Ishikawa (cell line): ENCODE measurements around the gene LRIG3.

Experiments
- CEBPB ChIP-seq: IDR thresholded peaks from 2 replicates; pipeline ENCODE4 v1.6.1; 2012
- CREB1 ChIP-seq: IDR thresholded peaks from 2 replicates; pipeline ENCODE4 v1.6.1; 2012; ENCODE audit warnings: low read depth
- EGR1 ChIP-seq: IDR thresholded peaks from 2 replicates; pipeline ENCODE4 v1.6.1; 2012
- EP300 ChIP-seq: IDR thresholded peaks from 2 replicates; pipeline ENCODE4 v1.6.1; 2012; ENCODE audit warnings: borderline replicate concordance
- FOXM1 ChIP-seq: IDR thresholded peaks from 2 replicates; pipeline ENCODE4 v1.6.1; 2012; ENCODE audit warnings: low read depth, borderline replicate concordance
- MAX ChIP-seq: IDR thresholded peaks from 2 replicates; pipeline ENCODE4 v1.6.1; 2012
- NFIC ChIP-seq: IDR thresholded peaks from 2 replicates; pipeline ENCODE4 v1.6.1; 2012
- RAD21 ChIP-seq: IDR thresholded peaks from 2 replicates; pipeline ENCODE4 v1.6.1; 2012; ENCODE audit warnings: low read depth
- REST ChIP-seq: IDR thresholded peaks from 2 replicates; pipeline ENCODE4 v1.6.1; 2012; ENCODE audit warnings: low read depth, mild to moderate bottlenecking
- TAF1 ChIP-seq: IDR thresholded peaks from 2 replicates; pipeline ENCODE4 v1.6.1; 2012; ENCODE audit warnings: low read depth, mild to moderate bottlenecking
- TCF12 ChIP-seq: IDR thresholded peaks from 2 replicates; pipeline ENCODE4 v1.6.1; 2012; ENCODE audit warnings: low read depth
- TEAD4 ChIP-seq: IDR thresholded peaks from 2 replicates; pipeline ENCODE4 v1.6.1; 2012
- YY1 ChIP-seq: IDR thresholded peaks from 2 replicates; pipeline ENCODE4 v1.6.1; 2012; ENCODE audit warnings: low read depth
- ZBTB7A ChIP-seq: IDR thresholded peaks from 2 replicates; pipeline ENCODE4 v1.6.1; 2012; ENCODE audit warnings: low read depth
- TF ChIP-seq, protein P1 (sequence below): IDR thresholded peaks from 2 replicates; pipeline ENCODE4 v1.6.1; 2012

The LRIG3 gene

DNA sequence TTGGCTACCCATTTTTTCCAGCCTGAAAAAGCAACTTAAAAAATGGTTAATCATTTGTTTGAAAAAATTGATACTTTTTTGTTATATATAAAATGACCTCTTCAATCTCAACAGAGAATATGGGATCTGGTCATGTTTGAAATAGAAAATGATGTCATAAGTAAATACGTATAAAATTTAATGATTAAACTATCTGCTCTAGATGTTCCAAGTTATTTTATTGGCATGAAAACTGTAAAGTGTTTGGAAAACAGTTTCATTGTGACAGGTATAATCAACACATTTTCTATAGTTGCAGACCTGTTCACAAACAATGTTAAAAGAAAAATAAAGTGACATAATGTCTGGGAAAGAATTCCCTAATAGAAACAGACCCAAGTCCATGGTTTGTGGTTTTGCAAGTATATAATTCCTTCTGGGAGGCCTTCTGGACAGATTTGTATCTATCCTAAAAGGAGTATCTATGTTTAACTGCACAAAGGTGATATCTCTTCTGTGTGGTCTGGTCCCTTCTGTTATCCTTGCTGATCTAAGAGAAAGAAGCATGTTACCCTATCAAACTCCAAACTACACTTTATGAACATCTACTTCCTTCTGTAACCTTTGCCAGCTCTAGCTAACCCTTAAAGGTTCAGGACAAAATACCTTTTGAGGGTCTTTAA, 39.5 kb upstream of the LRIG3 start:
- TF ChIP-seq CREB1, result no peak
- TF ChIP-seq NFIC, result no peak
- TF ChIP-seq REST, result no peak
- no peak for TF ChIP-seq TAF1
- TF ChIP-seq, protein P1, sequence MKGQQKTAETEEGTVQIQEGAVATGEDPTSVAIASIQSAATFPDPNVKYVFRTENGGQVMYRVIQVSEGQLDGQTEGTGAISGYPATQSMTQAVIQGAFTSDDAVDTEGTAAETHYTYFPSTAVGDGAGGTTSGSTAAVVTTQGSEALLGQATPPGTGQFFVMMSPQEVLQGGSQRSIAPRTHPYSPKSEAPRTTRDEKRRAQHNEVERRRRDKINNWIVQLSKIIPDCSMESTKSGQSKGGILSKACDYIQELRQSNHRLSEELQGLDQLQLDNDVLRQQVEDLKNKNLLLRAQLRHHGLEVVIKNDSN, result no peak

- TF ChIP-seq TCF12 (no peak), CREB1 (no peak), NFIC (no peak), EP300 (no peak), CEBPB (no peak), ZBTB7A (no peak)
These were observed 37.0 kb upstream of the LRIG3 start for GRCh38 chr12:58957298-58957697.

- TF ChIP-seq RAD21 (no peak), NFIC (no peak), MAX (no peak), TAF1 (no peak), FOXM1 (no peak), EP300 (no peak), REST (no peak), CEBPB (no peak), TEAD4 (no peak), CREB1 (no peak), EGR1 (no peak), ZBTB7A (no peak), TCF12 (no peak), YY1 (no peak)
- TF ChIP-seq, protein P1, result no peak
These were observed 35.5 kb upstream of the LRIG3 start for GRCh38 chr12:58955849-58956248.

DNA sequence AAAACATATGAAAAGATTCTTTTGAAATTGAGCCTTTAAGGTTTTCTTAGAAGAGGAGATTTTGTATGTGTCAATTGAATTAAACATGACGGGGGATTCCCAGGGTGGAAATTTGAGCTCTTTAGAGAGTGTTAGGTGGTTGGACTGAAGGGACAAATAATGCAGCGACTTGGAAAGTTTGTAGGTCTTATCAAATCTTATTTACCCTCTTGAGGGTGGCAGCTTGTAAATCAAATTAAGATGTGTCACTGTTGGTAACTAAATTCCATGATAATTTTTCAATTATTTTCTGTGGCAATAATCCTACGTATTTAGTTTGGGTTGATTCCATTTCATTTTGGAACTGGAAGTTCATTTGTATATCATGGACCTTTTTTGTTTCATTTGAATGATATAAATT, 33.7 kb upstream of the LRIG3 start:
- TF ChIP-seq REST (no peak), ZBTB7A (no peak), CREB1 (no peak), TAF1 (no peak), RAD21 (no peak), CEBPB (no peak), EGR1 (no peak), MAX (no peak)

- no peak for TF ChIP-seq CEBPB
- TF ChIP-seq NFIC, result no peak
- TF ChIP-seq EP300, result no peak
These were observed 30.4 kb upstream of the LRIG3 start for GRCh38 chr12:58950739-58951100.
